Muscle layer of duodenum (tissue), 2 donors: ENCODE data around the gene SIK1.
"Not testable (repeated sequence)": the region's sequence is repeated elsewhere in the genome, so short reads cannot be mapped to it uniquely, and the experiment has no call there.

Source experiments
- H3K27ac ChIP-seq: one replicate; pipeline ENCODE4 v1.7.0; 2013; ENCODE audit warnings: mild to moderate bottlenecking, low read length
- H3K27me3 ChIP-seq: one replicate; pipeline ENCODE4 v1.7.0; 2013; ENCODE audit warnings: low read depth, mild to moderate bottlenecking, control low read depth, low read length
- H3K36me3 ChIP-seq, 2 donors: one replicate each; pipeline ENCODE4 v1.7.0; 2013; ENCODE audit warnings: low read length in 2 of 2, control low read depth in 1 of 2, mild to moderate bottlenecking in 1 of 2; ENCODE audit not compliant: insufficient read depth in 2 of 2, control insufficient read depth in 1 of 2
- H3K4me1 ChIP-seq, 2 donors: one replicate each; pipeline ENCODE4 v1.7.0; 2013; ENCODE audit warnings: low read length in 2 of 2, mild to moderate bottlenecking in 2 of 2, control low read depth in 1 of 2, moderate library complexity in 1 of 2; ENCODE audit not compliant: insufficient read depth in 2 of 2, control insufficient read depth in 1 of 2
- H3K4me3 ChIP-seq, 2 donors: one replicate each; pipeline ENCODE4 v1.7.0; 2013; ENCODE audit warnings: low read length in 2 of 2, low read depth in 1 of 2, mild to moderate bottlenecking in 1 of 2
- H3K9me3 ChIP-seq, 2 donors: one replicate each; pipeline ENCODE4 v1.7.0; 2013; ENCODE audit warnings: low read length in 2 of 2, control low read depth in 1 of 2, mild to moderate bottlenecking in 1 of 2; ENCODE audit not compliant: control insufficient read depth in 1 of 2
- donor health status: healthy.

SIK1 gene

DNA sequence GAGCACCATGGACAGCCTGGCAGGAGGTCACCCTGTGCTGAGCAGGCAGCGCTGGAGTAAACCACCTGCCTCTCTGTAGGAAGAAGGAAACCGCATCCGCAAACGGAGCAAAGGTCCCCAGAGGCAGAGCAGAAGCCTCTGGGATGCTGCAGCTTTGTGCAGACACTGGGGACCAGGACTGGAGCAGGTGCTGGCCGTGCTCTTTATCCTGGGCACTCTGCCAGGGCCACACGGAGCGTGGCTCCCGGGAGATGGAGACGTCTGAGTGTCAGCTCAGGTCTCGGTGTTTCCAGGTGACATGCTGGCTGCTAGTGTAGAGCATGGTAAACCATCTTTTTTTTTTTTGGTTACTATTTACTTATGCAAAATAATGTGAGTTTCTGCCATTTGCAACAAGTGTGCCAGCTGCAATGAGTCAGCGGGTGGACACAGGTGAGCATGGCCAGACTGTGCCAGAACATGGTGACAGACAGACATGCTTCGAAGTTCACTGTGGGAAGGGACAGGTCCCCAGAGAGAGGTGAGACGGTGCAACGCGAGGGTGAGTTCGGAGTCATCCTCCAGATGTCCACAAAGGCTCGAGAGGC lies 4.0 kb upstream of the SIK1 start:
- H3K27me3 ChIP-seq, H3K4me1 ChIP-seq, H3K36me3 ChIP-seq, H3K27ac ChIP-seq, H3K9me3 ChIP-seq, H3K4me3 ChIP-seq: not testable (repeated sequence)

DNA sequence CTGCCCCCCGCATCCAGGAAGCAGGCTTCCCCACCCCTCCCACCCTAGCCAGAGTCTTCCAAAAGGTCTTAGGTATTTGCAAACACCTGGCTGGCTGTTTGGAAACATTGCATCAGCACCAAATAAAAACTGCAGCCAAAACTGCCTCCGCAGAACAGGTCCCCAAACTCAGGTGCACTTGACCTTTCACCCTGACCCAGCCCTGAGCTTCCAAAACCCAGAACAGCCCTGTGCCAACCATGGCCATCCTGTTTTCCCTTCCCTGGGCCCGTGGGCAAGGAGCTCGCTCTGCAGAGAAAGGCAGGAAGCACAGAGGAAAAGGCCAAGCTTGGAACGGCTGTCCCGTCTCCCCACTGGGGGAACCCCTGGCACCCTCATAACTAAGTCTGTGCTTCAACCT lies 2.0 kb upstream of the SIK1 start:
- H3K9me3 ChIP-seq, H3K4me1 ChIP-seq, H3K36me3 ChIP-seq, H3K27ac ChIP-seq, H3K4me3 ChIP-seq, H3K27me3 ChIP-seq: not testable (repeated sequence)

DNA sequence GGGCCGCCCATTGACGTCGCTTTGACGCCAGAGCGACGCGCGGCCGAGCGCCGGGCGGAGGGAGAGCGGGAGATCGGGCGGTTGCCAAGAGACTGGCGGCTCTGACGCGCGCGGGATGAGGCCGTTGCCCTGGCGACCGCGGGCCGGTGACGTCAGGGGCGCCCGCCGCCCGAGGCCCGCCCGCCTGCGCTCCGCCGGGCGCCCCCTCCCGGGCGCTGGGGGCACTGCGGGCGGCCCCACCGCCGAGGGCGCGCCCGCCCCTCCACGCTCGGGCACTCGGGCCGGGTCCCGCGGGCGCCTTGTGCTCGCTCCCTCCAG lies 270 bp upstream of the SIK1 start:
- not testable (repeated sequence) for H3K4me3 ChIP-seq, H3K36me3 ChIP-seq, H3K4me1 ChIP-seq, H3K27me3 ChIP-seq, H3K27ac ChIP-seq, H3K9me3 ChIP-seq

GRCh38 chr21:43426004-43426403 lies 927 bp downstream of the SIK1 start:
- H3K27ac ChIP-seq, H3K27me3 ChIP-seq: not testable (repeated sequence)

DNA sequence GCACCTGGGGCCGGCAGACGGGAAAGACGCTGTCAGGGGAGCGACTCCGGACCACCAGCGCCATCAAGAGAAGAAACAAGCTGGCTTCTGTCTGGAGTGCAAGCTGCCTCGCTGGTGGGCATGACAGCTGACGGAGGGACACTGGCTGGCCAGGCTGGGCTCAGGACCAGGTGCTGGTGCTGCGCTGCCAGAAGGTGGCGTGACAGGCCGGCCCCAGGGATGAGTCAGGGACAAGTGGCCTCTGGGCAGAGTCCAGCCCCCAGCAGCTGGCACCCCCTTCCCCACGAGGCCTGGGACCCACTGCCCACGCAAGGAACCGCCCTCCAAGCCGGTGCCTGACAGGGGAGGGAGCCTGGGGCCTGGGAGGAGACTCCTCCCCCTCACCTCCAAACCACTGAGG lies 7.5 kb downstream of the SIK1 start:
- H3K27ac ChIP-seq, H3K27me3 ChIP-seq, H3K4me1 ChIP-seq, H3K4me3 ChIP-seq, H3K36me3 ChIP-seq, H3K9me3 ChIP-seq: not testable (repeated sequence)

More at GRCh38 chr21:43426004-43426403, 927 bp downstream of the SIK1 start:
- not testable (repeated sequence) for H3K4me3 ChIP-seq, H3K36me3 ChIP-seq, H3K9me3 ChIP-seq, H3K4me1 ChIP-seq

DNA sequence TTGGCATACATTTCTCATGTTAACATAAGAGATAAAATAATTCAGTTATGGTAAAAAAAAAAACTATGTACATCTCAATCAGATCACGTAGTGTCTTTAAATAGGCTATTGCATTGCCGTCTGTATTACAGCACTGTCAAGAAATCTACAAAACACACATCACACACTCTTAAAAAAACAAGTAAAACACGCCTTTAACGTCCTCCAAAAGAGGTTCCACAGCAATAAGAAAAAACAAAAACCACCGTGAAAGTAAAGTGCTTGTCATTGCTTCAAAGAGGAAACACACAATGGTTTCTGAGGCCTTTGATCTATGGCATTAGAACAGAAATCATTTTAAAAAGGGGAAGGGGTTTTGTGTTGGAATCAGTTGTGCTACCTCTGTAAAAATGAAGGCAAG lies 12.4 kb downstream of the SIK1 start:
- not testable (repeated sequence) for H3K27me3 ChIP-seq, H3K27ac ChIP-seq, H3K9me3 ChIP-seq, H3K4me1 ChIP-seq, H3K4me3 ChIP-seq, H3K36me3 ChIP-seq

DNA sequence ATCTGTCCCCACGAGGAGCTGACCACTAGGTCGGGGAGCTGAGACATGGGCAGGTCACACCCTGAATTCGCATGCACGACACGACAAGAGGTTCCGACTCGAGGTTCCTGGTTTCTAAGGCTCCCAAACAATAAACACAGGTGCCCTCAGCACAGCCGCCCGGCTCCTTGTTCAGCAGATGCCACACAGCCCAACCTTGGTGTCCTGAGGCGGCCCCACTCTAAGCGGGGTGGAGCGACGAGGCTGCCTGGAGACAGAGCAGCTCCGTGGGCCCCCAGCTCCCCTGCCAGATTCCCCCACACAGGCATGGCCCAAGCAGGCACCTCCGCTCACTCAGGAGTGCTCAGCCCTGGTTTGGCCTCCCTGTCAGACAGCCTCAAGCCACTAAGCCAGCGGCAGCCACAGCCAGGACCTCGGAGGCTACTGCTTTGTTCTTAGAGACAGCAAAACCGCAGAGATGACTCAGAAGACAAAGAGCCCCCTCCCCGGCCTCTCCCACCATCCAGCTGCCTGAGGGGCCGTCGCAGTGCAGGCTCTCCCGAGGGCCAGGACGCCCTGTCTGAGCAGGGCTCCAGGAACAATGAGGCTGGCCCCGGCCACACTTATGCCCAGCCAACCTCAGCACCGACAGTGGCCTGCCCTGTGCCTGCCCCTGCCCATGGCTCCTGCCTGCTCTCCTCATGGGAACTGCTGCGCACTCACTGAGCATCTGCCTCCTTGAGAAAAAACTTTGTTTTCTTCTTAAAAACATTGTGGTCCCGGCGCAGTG lies 14.7 kb downstream of the SIK1 start:
- not testable (repeated sequence) for H3K4me3 ChIP-seq, H3K4me1 ChIP-seq, H3K27ac ChIP-seq, H3K9me3 ChIP-seq, H3K36me3 ChIP-seq, H3K27me3 ChIP-seq

DNA sequence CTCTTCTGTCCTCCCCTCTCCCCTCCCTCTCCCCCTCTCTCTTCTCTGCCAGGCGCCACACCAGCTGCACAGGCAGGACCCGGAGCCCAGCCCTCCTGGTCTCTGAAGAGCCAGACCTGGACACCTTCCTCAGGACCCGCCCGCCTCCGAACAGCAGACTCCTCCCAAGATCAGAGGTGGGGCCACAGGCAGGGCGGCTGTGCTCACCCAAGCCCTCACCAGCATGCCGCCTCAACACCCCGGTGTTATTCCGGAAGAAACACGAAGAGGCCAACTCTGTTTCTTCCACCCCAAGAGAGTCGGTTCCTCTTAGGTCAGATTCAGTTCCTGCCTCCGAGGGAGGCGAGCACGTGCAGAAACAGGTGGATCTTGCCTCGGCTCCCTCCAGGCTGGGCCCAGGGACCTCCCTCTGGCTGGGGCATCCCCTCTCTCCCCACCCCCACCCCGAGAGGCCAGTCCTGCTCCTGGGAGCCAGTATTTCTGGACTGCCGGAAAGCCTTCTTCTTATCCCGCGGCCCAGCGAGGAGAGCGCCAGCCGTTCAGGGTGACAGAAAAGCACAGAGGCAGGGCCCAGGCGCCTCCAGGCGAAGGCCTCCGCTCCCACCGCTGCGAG lies 16.4 kb downstream of the SIK1 start:
- H3K27ac ChIP-seq, H3K4me3 ChIP-seq, H3K27me3 ChIP-seq, H3K4me1 ChIP-seq, H3K36me3 ChIP-seq, H3K9me3 ChIP-seq: not testable (repeated sequence)

GRCh38 chr21:43407139-43407538 lies 19.8 kb downstream of the SIK1 start:
- not testable (repeated sequence) for H3K27me3 ChIP-seq, H3K36me3 ChIP-seq, H3K9me3 ChIP-seq, H3K27ac ChIP-seq, H3K4me3 ChIP-seq, H3K4me1 ChIP-seq

GRCh38 chr21:43404450-43404849 lies 22.5 kb downstream of the SIK1 start:
- not testable (repeated sequence) for H3K4me3 ChIP-seq, H3K4me1 ChIP-seq, H3K27me3 ChIP-seq, H3K27ac ChIP-seq, H3K36me3 ChIP-seq, H3K9me3 ChIP-seq

DNA sequence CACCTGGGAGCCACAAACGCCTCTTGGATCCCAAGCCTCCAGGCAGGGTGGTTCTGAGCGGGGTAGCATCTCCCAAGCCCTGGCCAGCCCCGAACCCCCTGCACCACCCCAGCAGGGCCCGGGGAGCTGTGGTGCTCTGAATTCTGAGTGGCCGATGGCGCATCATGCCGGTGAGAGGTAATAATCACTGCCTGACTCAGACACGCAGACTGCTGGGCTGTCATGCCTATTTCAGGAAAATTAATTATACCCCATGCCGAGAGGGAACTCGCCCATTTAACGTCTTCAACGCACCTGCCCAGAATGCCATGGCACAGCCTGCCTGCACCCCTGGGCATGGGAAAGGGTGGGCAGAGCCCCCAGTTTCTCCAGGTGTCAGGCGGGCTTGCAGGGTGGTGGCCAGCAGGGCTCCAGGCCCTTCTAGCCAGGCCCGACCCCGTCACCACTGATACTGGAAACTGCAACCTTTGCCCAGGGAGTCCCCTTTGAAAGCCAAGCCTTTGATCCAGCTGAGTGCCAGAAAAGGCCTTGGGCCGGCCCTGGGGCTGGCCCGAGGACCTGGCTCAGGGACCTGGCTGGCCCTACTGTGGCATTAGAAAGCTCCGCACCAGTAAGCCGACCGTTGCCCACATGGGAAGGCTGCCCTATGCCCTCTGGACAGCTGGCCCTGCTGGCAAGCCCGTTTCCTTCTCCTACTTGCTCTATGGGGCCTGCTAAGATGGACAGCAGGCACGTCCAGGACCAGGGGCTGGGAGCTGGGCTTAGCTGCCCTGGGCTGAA lies 23.1 kb downstream of the SIK1 start:
- H3K9me3 ChIP-seq, H3K27me3 ChIP-seq, H3K27ac ChIP-seq, H3K36me3 ChIP-seq, H3K4me1 ChIP-seq, H3K4me3 ChIP-seq: not testable (repeated sequence)
